Measurements from ENCODE around the gene RXRA. TPM values are rescaled to one million over a fixed set of nuclear protein-coding genes. Genes with fewer than 3 reads are reported as not detected.

RXRA gene
- total RNA-seq, 4 donors from 2014 or later, result 53.5 to 61.5 (median 56.5) TPM

GRCh38 chr9:134444038-134444315, 117.7 kb downstream of the RXRA start:
- peaks cover 5 to 44% (median 22%) of the 10 kb centered on the region in 4 donors for H3K4me1 ChIP-seq
- no peaks in the 10 kb centered on the region for H3K36me3 ChIP-seq
- H3K27me3 ChIP-seq, result no peaks in the 10 kb centered on the region
- peak overlapping the region in 2 of 4 donors; percentile 12 to 23 for H3K27ac ChIP-seq
- no peak for DNase-seq (ENCODE audit: low spot score in 2 of 2)
- peaks cover 0 to 11% (median 2%) of the 10 kb centered on the region in 4 donors for H3K9me3 ChIP-seq
- no peak overlapping the region for H3K4me3 ChIP-seq
- TF ChIP-seq CTCF (IDR thresholded peaks at IDR 0.05) (no peak), EP300 (IDR thresholded peaks at IDR 0.05) (no peak), POLR2A (IDR thresholded peaks at IDR 0.05) (no peak)
- WGBS, 2 donors, result 61 to 68% methylated on average over 2 of the region's 2 CpGs

- WGBS, 2 donors, result 67 to 74% methylated on average over 8 of the region's 8 CpGs
- Histone ChIP-seq H3K36me3 (no peaks in the 10 kb centered on the region), H3K4me1 (peaks cover 5 to 37% (median 22%) of the 10 kb centered on the region in 4 donors), H3K9me3 (peaks cover 0 to 15% (median 3%) of the 10 kb centered on the region in 4 donors), H3K27ac (no peak overlapping the region), H3K27me3 (no peaks in the 10 kb centered on the region), H3K4me3 (no peak overlapping the region)
- no peak for DNase-seq (ENCODE audit: low spot score in 2 of 2)
- TF ChIP-seq CTCF (IDR thresholded peaks at IDR 0.05) (no peak), POLR2A (IDR thresholded peaks at IDR 0.05) (no peak), EP300 (IDR thresholded peaks at IDR 0.05) (no peak)
These were observed 118.7 kb downstream of the RXRA start for GRCh38 chr9:134445000-134445399.

- peak; percentile 86 to 92 for DNase-seq (ENCODE audit: low spot score in 2 of 2)
- TF ChIP-seq CTCF (IDR thresholded peaks at IDR 0.05) (peak; percentile 85 to 98 (median 96)), POLR2A (IDR thresholded peaks at IDR 0.05) (no peak), EP300 (IDR thresholded peaks at IDR 0.05) (peak in 1 of 2 donors; percentile 71)
- WGBS, 2 donors, result 21 to 28% methylated on average over 7 to 8 of the region's 10 CpGs
- Histone ChIP-seq H3K36me3 (no peaks in the 10 kb centered on the region), H3K9me3 (peaks cover 0 to 15% (median 3%) of the 10 kb centered on the region in 4 donors), H3K27me3 (no peaks in the 10 kb centered on the region), H3K27ac (no peak overlapping the region), H3K4me1 (peaks cover 0 to 8% (median 0%) of the 10 kb centered on the region in 4 donors), H3K4me3 (no peak overlapping the region)
These were observed 123.1 kb downstream of the RXRA start for GRCh38 chr9:134449180-134449916.

GRCh38 chr9:134451700-134452458, 125.6 kb downstream of the RXRA start:
- Histone ChIP-seq H3K4me3 (no peak overlapping the region), H3K9me3 (peaks cover 0 to 15% (median 3%) of the 10 kb centered on the region in 4 donors), H3K27me3 (no peaks in the 10 kb centered on the region), H3K4me1 (peaks cover 3 to 33% (median 20%) of the 10 kb centered on the region in 4 donors), H3K36me3 (no peaks in the 10 kb centered on the region), H3K27ac (no peak overlapping the region)
- no peak for DNase-seq (ENCODE audit: low spot score in 2 of 2)
- WGBS, 2 donors, result 97 to 99% methylated on average over 2 of the region's 2 CpGs
- TF ChIP-seq EP300 (IDR thresholded peaks at IDR 0.05), result no peak
- TF ChIP-seq CTCF (IDR thresholded peaks at IDR 0.05), result no peak
- TF ChIP-seq POLR2A (IDR thresholded peaks at IDR 0.05), result no peak

GRCh38 chr9:134452728-134453127, 126.5 kb downstream of the RXRA start:
- 98 to 99% methylated on average over 4 of the region's 4 CpGs for whole genome bisulfite sequencing, 2 donors
- Histone ChIP-seq H3K4me1 (peaks cover 3 to 42% (median 22%) of the 10 kb centered on the region in 4 donors), H3K4me3 (no peak overlapping the region), H3K36me3 (no peaks in the 10 kb centered on the region), H3K9me3 (peaks cover 0 to 15% (median 3%) of the 10 kb centered on the region in 4 donors), H3K27me3 (no peaks in the 10 kb centered on the region), H3K27ac (no peak overlapping the region)
- DNase-seq (ENCODE audit: low spot score in 2 of 2), result no peak
- no peak for TF ChIP-seq CTCF (IDR thresholded peaks at IDR 0.05)

Data from tibial nerve (tissue), 4 donors.